ENCODE data around the gene TEX264. TPM values are rescaled to one million over a fixed set of nuclear protein-coding genes. Genes with fewer than 3 reads are reported as not detected.
A peak's percentile ranks its signal among the peaks of the same experiment; 100 is the strongest.

Gene TEX264
- total RNA-seq, 1 donor from 2014 or later, result 17.1 TPM

DNA sequence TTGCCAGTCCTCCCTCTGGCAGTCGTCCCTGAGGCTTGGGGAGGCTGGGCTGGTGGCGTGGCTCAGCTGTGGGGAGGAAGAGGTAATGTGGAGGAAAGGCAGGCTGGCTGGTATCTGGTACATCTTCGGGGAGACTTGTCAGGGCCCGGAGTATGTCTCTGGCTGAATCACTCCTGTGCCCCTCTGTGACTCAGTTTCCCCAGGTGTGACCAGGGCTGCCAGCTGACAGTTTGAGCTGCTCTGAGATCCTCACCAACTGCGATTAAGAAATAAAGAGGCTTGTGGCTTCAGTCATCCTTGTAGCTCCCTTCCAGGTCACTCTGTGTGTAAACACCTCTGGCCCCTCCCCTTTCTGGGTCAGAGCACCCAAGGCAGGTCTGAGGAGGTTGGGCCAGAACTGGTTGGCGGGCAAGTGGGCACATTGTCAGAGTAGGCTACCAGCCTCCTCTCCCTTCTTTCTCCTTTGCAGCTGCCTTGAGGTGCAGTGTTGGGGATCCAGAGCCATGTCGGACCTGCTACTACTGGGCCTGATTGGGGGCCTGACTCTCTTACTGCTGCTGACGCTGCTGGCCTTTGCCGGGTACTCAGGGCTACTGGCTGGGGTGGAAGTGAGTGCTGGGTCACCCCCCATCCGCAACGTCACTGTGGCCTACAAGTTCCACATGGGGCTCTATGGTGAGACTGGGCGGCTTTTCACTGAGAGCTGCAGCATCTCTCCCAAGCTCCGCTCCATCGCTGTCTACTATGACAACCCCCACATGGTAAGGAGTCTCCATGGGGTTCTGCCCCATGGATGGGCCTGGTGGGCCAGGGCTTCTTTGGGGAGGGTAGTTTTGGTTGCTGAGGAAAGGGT is 3.0 kb downstream of the TEX264 start:
- DNase-seq (ENCODE audit: low spot score), result no peak

DNA sequence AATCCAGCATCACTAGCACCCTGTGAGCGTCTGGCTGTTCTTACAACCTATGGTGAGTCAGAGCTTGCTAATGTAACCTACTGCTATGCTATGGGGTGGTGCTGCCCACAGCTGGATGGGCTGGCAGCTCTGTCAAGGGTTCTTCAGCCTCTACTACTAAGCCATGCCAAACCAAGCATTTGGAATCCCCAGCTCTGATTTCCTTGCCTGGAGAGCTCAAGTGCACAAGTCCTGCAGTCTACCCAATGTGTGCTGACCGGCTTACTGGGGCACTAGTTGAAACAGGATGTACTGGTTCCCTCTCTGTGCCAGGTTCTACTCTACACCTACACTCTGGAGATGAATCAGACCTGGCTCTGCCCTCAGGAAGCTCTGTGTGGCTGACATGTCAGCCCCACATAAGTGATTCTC is 4.2 kb downstream of the TEX264 start:
- DNase-seq (ENCODE audit: low spot score), result no peak

DNA sequence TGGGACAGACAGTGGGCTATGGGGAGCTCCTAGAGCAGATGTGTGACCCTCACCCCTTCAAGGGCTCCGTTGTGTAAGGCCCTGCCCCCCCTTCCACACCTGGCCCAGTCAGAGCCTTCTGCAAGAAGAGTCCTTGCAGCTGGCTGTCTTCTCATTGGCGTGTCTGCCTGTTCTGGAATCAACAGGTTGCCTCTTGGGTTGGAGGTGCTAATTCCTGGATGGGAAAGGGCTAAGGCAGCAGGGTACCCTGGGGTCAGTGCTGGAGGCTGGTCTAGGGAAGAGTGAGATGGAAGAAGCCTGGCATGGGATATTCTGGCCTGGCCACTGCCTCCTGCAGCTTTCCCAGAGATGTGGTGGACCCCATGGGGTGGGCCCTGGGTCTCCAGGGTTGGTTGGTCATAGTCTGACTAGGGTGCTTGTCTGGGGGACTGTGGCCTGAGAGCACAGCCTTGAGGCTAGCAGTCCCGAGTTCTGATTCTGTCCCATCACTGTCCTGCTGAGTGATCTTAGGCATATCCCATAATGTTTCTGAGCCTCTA is 5.1 kb downstream of the TEX264 start:
- no peak for DNase-seq (ENCODE audit: low spot score)

DNA sequence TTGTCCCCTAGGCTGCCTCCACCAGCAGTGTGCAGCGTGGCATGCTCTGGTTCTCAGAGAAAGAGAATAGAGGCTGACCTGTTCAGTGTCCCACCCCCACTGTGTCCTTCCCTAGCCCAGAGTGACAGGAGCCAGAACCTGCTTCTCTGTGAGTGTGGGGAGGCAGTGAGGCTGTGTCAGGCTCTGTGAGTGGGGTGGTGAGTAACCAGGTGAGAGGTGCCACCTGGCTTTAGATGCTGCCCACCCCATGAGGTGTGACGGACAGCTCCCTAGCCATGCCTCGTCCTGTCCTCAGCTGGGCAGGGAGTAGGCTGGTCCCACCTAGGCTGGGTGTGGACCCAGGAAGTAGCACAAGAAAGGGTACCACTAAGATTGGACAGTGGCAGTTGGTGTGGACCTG is 6.3 kb downstream of the TEX264 start:
- DNase-seq (ENCODE audit: low spot score), result no peak

DNA sequence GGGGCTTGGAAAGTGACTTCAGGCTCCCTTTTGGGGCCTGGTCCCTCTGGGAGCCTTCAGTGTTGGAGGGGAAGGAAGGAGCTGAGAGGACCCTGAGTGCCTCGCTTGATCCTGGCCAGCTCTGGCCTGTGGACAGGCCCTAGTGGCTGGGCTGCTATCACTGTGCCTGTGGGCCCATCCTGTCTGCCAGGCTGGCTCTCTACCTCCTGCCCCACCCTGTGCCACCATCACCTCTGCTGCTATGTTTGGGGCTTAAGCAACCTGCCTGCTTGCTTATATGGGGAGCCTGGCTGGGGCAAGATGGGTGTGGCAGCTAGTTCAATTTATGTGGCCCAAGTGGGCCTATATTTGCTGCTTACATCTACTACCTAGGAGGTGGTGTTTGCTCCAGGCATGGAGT is 7.1 kb downstream of the TEX264 start:
- no peak for DNase-seq (ENCODE audit: low spot score)

DNA sequence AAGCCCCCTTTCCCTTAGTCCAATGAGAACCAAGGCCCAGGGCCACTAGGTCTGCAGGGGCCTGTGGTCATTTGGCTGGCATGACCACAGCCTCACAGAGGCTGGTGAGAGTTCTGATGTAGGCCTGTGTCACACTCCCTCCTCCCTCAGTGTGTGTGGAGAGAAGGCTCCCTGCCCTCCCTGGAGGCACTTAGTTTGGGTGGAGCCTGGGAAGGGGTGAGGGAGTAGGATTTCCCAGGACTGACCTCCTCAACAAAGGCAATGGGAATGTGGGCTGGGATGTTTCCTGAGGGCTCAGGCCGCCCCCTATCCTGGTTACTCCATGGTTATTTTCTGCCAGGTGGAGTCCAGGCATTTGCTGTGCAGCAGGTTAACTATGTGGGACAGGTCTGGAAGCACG is 7.6 kb downstream of the TEX264 start:
- DNase-seq (ENCODE audit: low spot score), result no peak

DNA sequence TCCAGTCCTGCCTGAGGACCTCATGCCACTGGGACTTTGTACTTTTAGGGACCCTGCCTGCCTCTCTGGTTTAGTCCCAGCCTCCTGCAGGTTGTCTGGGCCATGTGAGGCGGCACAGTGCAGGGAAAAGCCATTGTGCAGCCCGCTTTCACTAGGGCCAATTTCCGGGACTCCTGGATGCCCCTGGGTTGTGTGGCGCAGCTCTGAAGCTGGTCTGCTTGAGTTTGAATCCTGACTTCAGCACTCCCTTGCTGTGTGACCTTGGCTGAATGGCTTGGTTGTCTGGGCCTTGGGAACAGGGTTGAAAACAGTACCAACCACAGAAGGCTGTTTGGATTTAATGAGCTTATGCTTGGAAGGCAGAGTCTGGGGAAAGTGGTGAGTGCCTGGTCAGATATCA is 8.3 kb downstream of the TEX264 start:
- DNase-seq (ENCODE audit: low spot score), result no peak

DNA sequence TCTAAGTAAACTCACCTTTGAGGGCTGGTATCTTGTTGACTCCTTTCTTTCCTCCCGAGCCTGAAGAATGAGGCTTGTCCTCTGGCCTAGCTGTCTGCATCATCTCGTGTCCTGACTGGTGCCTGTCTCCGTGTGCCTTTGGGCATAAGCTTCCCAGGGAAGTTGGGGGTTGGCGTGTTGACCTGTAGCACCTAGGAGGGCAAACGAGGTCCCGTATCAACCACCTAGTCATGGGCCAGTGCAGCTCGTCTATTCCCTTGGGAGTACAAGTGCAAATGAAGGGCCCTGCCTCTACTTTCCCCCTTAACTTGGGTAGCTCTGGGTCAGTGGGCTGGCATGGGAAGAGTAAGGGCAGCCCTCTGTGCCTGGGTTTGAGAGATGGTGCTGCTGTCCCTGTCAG is 8.7 kb downstream of the TEX264 start:
- no peak for DNase-seq (ENCODE audit: low spot score)

DNA sequence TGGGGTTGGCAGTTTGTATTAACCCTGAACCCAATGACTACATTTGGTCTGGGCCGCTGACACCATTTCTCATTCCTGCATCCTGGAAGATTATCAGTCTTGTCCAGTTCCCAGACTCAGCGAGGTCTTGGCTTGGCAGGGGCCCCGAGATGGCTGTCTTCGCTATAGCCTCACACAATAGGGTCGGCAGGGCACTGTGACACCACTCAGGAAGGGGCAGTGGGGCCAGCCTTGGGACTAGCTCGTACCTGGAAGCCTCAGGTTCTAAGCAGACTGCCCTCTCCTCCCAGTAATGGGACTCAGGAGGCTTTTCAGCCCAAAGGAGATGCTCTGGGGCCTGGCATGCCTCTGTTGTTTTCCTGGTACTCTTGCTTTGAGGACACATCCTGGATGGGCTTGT is 9.1 kb downstream of the TEX264 start:
- DNase-seq (ENCODE audit: low spot score), result no peak

DNA sequence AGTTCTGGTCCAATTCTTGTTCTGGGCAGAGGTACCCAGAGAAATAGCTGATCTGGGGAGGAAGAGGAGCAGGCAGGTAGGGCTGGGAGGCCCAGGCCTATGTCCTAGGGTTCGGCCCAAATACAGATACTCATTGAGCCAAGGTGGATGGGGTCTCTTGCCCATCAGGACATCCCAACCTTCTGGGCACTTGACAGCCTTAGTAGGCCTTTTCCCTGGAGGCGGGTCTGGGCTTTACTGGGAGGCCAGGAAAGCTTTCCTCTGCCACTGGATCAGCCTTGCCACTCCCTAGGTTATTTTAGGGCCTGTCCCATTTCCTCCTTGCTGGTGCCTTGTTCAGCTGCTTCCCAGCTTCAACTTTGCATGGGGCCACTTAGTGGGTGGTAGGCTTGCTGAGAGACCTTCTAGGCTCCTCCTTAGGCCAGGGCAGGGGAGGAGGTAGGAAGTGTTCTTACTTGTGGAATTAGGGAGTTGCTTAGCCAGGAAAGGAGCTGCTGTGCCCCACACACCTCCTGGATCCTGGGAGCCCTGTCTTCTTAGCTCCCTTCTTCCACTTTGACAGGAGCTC is 9.7 kb downstream of the TEX264 start:
- DNase-seq (ENCODE audit: low spot score), result no peak

DNA sequence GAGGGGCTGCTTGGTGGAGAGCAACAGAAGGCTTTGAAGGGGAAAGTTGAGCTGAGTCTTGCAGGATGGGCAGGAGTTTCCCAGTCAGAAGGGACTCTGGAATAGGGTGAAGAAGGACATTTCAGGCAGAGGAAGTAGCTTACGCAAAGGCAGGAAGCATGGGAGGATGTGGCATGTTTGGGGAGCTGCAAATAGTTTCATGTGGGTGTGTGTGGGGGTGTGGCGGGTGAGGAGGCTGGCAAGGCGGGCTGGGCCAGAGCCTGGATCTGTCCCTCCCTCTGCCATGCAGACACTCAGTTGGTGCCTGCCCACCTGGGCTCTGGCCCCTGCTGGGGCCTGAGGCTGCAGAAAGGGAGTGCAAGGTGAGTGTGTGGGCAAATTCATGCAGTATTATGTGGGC is 10.4 kb downstream of the TEX264 start:
- no peak for DNase-seq (ENCODE audit: low spot score)

DNA sequence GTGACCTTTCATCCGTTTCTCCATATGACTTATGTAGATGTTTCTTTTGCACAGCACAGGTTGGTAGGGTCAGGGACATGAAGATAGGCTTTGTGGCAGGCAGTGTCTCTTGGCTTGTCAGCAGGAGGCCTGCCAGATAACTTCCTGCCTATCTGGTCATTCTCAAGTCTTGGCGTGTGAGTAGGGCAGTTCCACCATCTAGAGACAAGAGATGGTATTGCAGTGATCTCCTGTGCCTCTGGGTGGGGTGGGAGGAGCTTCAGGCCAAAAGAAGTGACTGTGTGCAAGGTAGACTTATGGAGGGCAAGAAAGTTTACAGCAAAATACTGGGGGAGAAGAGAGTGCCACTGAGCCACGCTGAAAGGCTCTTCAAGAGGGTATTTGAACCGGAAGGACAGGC is 11.0 kb downstream of the TEX264 start:
- peak; percentile 91 for DNase-seq (ENCODE audit: low spot score)

DNA sequence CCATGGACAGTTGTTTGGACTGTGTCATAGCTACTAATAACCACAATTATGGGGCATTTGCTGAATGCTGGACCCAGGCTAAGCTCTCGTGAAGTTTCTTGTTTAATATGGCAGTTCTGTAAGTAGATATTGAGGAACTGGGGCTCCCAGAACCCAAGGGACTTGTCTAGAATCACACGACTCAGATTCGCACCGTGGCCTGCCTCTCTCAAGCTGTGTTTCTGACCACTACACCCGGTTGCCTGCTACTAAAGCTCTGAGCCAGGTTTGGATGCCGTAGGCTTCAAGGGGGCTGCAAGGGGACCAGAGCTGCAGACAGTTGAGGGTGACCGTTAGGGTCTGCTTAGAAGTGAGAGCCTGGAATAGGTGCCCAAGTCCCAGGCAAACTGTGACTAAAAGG is 11.5 kb downstream of the TEX264 start:
- no peak for DNase-seq (ENCODE audit: low spot score)

DNA sequence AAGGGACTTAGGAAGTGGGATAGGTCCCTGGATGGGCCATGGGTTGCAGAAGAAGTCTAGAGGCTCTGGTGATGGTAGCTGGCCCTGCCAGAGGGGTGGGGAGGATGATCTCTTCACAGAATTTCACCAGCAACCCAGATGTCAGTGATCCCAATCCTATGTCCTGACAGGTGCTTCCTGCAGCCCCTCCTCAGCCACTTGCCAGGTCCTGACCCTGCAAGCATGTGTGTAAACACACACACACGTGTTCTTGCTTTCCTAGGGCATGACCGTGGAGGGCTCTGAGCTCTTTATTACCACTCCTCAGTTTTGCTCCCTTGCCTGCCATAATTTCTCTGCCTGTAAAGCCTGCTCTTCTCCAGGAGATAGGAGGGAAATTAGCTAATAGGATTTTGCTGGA is 12.5 kb downstream of the TEX264 start:
- no peak for DNase-seq (ENCODE audit: low spot score)

DNA sequence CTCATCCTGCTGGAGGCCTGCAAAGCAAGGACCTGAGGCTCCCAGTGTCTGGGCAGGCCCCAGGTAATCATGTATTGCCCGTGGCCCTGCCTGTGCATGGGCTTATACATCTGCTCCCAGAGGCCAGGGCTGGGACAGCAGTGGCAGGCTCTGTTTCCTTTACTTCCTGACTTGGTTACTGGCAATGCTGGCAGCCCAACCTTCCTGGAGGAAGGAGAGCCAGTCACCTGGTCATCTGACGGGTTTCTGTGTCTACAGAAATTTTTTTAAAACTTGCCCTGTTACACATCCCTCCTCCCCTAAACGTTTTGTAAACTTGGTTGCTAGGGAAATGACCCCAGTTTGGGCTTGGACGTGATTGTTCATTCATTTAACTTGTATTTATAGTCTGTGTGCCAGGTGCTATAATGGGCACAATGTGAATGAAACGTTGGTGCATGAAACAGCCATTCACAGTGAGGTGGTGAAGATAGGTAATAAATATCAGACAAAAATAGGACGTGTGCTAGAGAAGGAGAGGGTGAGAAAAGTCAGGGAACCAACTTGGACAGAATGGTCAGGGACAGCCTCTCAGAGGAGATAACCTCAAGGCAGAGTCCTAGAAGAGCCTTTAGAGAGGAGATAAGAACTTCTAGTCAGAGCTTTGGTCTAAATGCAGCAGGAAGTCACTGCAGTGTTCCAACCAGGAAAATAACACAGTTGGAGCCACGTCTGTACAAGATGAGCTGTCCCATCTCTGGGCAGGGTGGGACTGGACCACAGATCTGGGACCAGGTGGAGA is 14.1 kb downstream of the TEX264 start:
- no peak for DNase-seq (ENCODE audit: low spot score)

DNA sequence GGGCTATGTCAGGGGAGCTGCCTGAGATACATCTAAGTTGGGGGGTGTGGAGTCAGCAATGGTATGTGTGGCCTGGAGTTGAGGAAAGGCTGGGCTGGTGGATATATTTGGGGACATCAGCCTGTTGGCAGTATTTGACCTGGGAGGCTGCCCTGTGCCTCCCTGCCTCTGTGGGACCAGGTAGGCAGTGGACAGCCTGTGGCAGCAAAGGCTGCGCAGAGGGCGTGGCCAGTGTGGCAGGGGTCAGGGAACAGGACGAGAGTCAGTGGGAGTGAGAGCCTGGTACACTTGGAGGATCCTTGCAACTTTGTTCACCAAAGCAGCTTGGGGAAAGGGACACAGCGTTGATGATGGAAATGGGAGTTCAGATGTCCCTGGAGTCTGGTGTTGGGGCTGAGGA is 15.0 kb downstream of the TEX264 start:
- DNase-seq (ENCODE audit: low spot score), result no peak

DNA sequence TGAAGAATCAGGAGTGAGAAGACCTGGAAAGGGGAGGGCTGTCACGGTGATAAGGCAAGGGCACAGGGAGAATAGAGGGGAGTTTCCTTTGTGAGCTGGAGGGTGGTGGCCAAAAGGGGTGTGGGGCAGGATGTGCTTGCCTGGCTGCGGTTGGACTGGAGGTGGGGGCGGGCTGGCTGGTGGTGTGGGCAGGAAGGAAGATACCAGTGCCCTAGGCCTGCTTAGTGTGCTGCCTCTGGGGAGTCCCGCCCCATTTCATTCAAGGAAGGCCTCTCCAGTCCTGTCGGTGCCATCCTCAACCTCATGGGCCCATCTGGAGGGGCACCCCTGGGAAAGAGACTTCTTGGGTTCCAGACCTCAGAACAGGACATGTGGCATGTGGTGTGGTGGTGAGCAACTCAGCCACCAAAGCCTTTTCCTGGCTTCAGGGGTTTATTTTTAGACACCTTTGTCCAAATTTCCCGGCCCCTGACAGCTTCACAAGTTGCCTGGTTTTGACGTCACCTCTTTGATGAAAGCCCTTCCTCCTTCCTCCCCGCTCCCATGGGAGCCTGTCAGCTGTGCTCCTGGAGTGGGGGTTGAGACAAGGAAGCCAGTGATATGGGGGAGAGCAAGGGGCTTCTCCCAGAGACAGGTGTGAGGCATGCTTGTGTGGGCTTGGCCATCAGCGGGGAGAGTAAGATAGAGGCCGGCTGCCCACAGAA is 15.6 kb downstream of the TEX264 start:
- no peak for DNase-seq (ENCODE audit: low spot score)

DNA sequence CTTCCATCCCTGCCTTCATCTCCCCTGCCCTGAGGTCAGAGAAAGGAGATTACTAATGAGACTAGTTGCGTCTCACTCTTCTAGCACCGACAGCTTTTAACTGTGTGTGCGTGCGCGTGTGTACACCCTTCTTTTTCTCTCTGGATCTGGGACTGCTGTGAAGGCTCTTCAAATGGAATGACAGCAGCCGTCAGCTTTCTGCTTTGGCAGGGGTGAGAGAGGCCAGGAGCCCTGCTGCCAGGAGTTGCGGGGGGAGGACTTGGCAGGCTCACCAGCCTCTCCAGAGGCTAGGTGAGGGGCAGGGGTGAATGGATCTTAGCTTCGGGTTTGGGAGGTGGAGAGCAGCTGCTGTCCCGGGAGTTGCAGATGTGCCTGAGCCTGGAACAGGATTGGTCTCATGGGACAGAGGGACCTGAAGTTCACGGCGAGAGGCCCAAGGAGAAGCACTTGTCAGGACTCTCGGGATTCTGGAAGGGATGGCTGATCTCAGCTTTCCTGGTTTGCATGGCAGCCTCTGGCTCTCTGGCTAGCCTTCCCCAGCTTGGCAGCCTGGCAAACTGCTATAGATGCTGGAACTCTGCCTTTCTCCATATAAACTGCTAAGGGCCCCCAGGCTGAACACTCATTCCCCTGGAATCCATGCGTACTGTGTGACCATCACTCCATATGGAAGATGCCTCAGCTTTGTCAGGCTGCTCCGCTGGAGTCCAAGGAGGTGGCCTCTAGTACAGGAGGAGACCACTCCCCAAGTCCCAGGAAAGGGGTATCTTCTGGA is 16.6 kb downstream of the TEX264 start:
- no peak for DNase-seq (ENCODE audit: low spot score)

DNA sequence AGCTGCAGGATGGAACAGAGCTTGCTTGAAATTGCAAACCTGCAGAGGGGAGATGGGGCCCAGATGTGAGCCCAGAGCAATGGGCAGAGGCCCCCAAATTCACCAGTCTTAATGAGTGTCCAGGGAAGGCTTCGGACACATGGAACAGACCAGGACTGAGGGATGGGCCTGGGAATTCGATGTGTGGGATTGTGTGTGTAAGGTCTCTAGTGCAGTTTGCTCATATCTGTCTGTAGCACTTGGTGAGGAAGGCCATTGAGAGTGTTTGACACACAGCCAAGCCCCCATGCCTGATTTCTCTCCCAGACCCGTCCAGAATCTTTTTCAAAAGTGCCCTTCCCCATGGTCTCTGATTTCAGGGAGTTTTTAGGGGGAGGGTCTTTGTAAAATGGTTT is 17.2 kb downstream of the TEX264 start:
- DNase-seq (ENCODE audit: low spot score), result no peak

DNA sequence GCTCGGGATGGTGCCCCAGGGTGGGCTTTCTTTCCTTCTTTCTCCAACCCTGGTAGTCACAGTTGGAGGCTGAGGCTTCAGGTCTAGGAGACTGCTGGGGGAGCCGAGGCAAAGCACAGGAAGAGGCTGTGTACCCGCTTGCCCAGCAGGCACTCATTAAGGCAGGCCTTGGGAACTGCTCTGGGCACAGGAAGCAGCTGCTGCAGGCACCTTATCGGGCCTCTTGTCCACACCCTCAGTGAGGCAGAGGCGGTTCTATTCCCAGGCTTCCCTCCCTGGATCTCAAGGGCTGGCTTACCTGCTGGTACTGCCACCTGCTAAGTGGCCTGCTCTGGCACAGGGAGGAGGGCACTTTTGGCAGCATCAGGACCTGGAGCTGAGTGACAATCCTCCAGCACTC is 20.0 kb downstream of the TEX264 start:
- no peak for DNase-seq (ENCODE audit: low spot score)

DNA sequence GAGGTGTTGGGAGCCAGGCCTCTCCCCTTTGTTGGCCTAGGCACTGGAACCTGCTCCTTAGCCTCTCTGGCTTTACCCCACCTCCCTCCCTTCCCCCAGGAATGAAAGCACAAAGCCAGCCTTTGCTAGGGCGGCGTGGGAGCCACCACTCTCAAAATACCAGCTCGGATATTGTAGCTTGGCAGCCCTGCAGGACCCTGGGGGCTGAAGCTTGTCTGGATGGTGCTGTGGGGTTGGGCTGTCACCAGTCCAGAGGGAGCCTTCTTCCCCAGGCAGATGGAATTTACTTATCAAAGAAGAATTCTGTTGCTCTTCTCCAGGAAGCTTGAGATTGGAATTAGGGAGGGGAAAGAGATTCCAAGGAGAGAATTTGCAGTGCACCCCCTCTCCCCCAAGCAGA is 20.9 kb downstream of the TEX264 start:
- no peak for DNase-seq (ENCODE audit: low spot score)

Data from umbilical cord (tissue), 2 donors.